HepG2 (cell line): ENCODE measurements around the gene SEZ6. TPM values are rescaled to one million over a fixed set of nuclear protein-coding genes. Genes with fewer than 3 reads are reported as not detected.

Source experiments
- ATF5 ChIP-seq: sonication (generic); formaldehyde crosslinking; IDR thresholded peaks from 2 replicates; pipeline ENCODE4 v1.4.0; 2020; ENCODE audit warnings: mild to moderate bottlenecking, low read depth, missing genetic modification reagents
- ATF7 ChIP-seq, 2 experiments: fragments of 450-650 bp in 1 of 2; sonication (generic) in 1 of 2; formaldehyde crosslinking in 1 of 2; IDR thresholded peaks; 2 replicates each; pipeline versions ENCODE4 v1.4.0 to v1.6.1; 2016 to 2020; ENCODE audit warnings: antibody characterized with exemption in 1 of 2, mild to moderate bottlenecking in 1 of 2, missing genetic modification reagents in 1 of 2
- CENPX ChIP-seq: sonication (generic); formaldehyde crosslinking; IDR thresholded peaks from 2 replicates; pipeline ENCODE4 v1.9.0; 2021; ENCODE audit warnings: mild to moderate bottlenecking, missing genetic modification reagents, moderate library complexity
- DR1 ChIP-seq: sonication (generic); formaldehyde crosslinking; IDR thresholded peaks from 2 replicates; pipeline ENCODE4 v1.8.0; 2021; ENCODE audit warnings: mild to moderate bottlenecking, missing genetic modification reagents, inconsistent platforms
- IRF2 ChIP-seq: IDR thresholded peaks from 2 replicates; pipeline ENCODE4 v1.6.1; 2018; ENCODE audit warnings: missing genetic modification reagents, missing compliant biosample characterization
- MEIS1 ChIP-seq: sonication (generic); formaldehyde crosslinking; IDR thresholded peaks from 2 replicates; pipeline ENCODE4 v1.9.0; 2021; ENCODE audit warnings: mild to moderate bottlenecking, missing genetic modification reagents, moderate library complexity, borderline replicate concordance
- NR1H2 ChIP-seq: sonication (generic); formaldehyde crosslinking; IDR thresholded peaks from 2 replicates; pipeline ENCODE4 v1.8.1; 2022; ENCODE audit warnings: low read depth, missing genetic modification reagents, borderline replicate concordance
- THAP11 ChIP-seq: IDR thresholded peaks from 2 replicates; pipeline ENCODE4 v1.6.1; 2016; ENCODE audit warnings: missing biosample characterization, missing genetic modification reagents
- ZMAT3 ChIP-seq: sonication (generic); formaldehyde crosslinking; conservative IDR thresholded peaks from 2 replicates; pipeline ENCODE4 v1.7.0; 2021; ENCODE audit warnings: missing genetic modification reagents
- ZNF367 ChIP-seq: sonication (generic); formaldehyde crosslinking; IDR thresholded peaks from 2 replicates; pipeline ENCODE4 v1.4.0; 2020; ENCODE audit warnings: missing genetic modification reagents, borderline replicate concordance
- ZNF558 ChIP-seq: sonication (generic); formaldehyde crosslinking; IDR thresholded peaks from 2 replicates; pipeline ENCODE4 v1.9.0; 2022; ENCODE audit warnings: mild to moderate bottlenecking, missing genetic modification reagents, borderline replicate concordance
- ZNF562 ChIP-seq: sonication (generic); formaldehyde crosslinking; IDR thresholded peaks from 2 replicates; pipeline ENCODE4 v1.8.0; 2022; ENCODE audit warnings: missing genetic modification reagents, borderline replicate concordance
- polyA plus RNA-seq, 8 experiments: library from polyadenylated mRNA; depleted of rRNA in 3 of 8; stranded (reverse) in 7 of 8; unstranded in 1 of 8; fragments of >200 nt; fragmentation: Illumina TruSeq in 4 of 8; extraction: Trizol in 4 of 8; gene quantifications; 2 replicates each; pipeline versions ENCODE4 v1.2.1 to v1.2.3, GENCODE V29; 2011 to 2016; ENCODE audit warnings: low read depth in 4 of 8, missing spikeins in 1 of 8, mixed read lengths in 1 of 8; ENCODE audit not compliant: insufficient read depth in 1 of 8
- total RNA-seq, 5 experiments: library from RNA; depleted of rRNA; stranded (reverse); fragments of >200 nt; fragmentation: Illumina TruSeq; extraction: Trizol; gene quantifications; 2 replicates each; pipeline ENCODE4 v1.2.3, GENCODE V29; 2016; ENCODE audit warnings: low read depth in 1 of 5
- TF ChIP-seq, protein P1 (sequence below): IDR thresholded peaks from 2 replicates; pipeline ENCODE4 v1.6.1; 2016; ENCODE audit warnings: control low read depth
- TF ChIP-seq, protein P2 (sequence below): IDR thresholded peaks from 2 replicates; pipeline ENCODE4 v1.6.1; 2016; ENCODE audit warnings: missing compliant biosample characterization, missing genetic modification reagents, borderline replicate concordance
- TF ChIP-seq, protein P3 (sequence below): sonication (generic); formaldehyde crosslinking; IDR thresholded peaks from 2 replicates; pipeline ENCODE4 v1.8.0; 2022; ENCODE audit warnings: mild to moderate bottlenecking, missing genetic modification reagents
- TF ChIP-seq, protein P4 (sequence below): sonication (generic); formaldehyde crosslinking; IDR thresholded peaks from 2 replicates; pipeline ENCODE4 v1.8.0; 2022; ENCODE audit warnings: mild to moderate bottlenecking, missing genetic modification reagents, moderate library complexity

The SEZ6 gene
- total and polyA plus RNA-seq, 2 of the 13 experiments (the other 11 are each of a cell fraction or from before 2014, with no cell fraction given): not detected

DNA sequence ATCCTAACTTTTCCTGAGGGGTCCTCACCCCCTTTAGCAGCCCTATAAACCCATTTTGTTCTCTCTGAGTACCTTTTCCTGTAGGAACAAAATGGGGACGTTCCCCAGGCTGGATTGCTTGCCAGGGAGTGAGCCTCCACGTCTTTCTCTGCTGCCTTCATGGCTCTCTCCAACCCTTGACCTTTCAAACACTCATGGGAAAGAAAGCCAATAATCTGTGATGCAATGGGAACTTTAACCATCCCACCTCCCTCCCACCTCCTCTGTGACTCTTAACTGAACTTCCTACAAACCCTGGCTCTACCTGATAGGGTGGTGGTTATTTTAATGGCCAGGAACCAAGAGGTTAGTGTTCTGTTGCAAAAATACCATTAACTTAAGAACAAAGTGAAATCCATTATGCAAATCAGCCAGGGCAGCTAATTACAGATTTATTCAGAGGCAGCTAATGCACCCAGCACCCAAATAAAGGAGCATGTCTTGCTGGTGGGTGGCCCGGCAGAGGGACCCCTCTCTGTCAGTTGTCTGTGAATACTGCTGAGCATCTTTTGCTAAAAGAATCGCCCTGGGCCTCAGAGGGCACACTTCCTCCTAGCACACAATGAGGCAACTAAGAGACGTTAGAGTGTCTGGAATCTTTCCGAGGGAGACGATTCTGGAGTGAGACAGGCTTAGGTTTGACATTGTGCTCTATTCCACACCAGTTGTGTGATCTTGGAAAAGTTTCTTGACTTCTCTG lies 40.1 kb upstream of the SEZ6 start (continued):
- TF ChIP-seq, protein P1, sequence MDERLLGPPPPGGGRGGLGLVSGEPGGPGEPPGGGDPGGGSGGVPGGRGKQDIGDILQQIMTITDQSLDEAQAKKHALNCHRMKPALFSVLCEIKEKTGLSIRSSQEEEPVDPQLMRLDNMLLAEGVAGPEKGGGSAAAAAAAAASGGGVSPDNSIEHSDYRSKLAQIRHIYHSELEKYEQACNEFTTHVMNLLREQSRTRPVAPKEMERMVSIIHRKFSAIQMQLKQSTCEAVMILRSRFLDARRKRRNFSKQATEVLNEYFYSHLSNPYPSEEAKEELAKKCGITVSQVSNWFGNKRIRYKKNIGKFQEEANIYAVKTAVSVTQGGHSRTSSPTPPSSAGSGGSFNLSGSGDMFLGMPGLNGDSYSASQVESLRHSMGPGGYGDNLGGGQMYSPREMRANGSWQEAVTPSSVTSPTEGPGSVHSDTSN (CRISPR knock-in tag): no peak
- peak; percentile 26; the same call in 1 of the 2 replicates for TF ChIP-seq ATF7 (IDR thresholded peaks at IDR 0.05)
- 0 out of 2 replicates have a peak, but pooled peaks have one; percentile 27 for TF ChIP-seq ATF7 (CRISPR knock-in tag; IDR thresholded peaks at IDR 0.05)
- TF ChIP-seq, protein P2, sequence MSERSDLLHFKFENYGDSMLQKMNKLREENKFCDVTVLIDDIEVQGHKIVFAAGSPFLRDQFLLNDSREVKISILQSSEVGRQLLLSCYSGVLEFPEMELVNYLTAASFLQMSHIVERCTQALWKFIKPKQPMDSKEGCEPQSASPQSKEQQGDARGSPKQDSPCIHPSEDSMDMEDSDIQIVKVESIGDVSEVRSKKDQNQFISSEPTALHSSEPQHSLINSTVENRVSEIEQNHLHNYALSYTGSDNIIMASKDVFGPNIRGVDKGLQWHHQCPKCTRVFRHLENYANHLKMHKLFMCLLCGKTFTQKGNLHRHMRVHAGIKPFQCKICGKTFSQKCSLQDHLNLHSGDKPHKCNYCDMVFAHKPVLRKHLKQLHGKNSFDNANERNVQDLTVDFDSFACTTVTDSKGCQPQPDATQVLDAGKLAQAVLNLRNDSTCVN (CRISPR knock-in tag): no peak
- no peak for TF ChIP-seq DR1 (CRISPR knock-in tag)
- TF ChIP-seq ZNF367 (CRISPR knock-in tag): no peak
- TF ChIP-seq THAP11: peak; percentile 70
- no peak for TF ChIP-seq CENPX
- TF ChIP-seq ZMAT3 (CRISPR knock-in tag): no peak
- TF ChIP-seq ATF5 (CRISPR knock-in tag): no peak
- TF ChIP-seq ZNF562 (CRISPR knock-in tag): no peak
- no peak; the same call in 1 of the 2 replicates for TF ChIP-seq IRF2 (CRISPR knock-in tag)
- TF ChIP-seq, protein P3, sequence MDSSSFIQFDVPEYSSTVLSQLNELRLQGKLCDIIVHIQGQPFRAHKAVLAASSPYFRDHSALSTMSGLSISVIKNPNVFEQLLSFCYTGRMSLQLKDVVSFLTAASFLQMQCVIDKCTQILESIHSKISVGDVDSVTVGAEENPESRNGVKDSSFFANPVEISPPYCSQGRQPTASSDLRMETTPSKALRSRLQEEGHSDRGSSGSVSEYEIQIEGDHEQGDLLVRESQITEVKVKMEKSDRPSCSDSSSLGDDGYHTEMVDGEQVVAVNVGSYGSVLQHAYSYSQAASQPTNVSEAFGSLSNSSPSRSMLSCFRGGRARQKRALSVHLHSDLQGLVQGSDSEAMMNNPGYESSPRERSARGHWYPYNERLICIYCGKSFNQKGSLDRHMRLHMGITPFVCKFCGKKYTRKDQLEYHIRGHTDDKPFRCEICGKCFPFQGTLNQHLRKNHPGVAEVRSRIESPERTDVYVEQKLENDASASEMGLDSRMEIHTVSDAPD (CRISPR knock-in tag): no peak
- TF ChIP-seq, protein P4, sequence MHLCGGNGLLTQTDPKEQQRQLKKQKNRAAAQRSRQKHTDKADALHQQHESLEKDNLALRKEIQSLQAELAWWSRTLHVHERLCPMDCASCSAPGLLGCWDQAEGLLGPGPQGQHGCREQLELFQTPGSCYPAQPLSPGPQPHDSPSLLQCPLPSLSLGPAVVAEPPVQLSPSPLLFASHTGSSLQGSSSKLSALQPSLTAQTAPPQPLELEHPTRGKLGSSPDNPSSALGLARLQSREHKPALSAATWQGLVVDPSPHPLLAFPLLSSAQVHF (CRISPR knock-in tag): no peak
- TF ChIP-seq NR1H2 (CRISPR knock-in tag): no peak
- TF ChIP-seq MEIS1 (CRISPR knock-in tag): no peak
- TF ChIP-seq ZNF558 (CRISPR knock-in tag): no peak
